Measurements from ENCODE around the gene SPINT2.
"Not testable (repeated sequence)": the region's sequence is repeated elsewhere in the genome, so short reads cannot be mapped to it uniquely, and the experiment has no call there.

The SPINT2 gene, protein sequence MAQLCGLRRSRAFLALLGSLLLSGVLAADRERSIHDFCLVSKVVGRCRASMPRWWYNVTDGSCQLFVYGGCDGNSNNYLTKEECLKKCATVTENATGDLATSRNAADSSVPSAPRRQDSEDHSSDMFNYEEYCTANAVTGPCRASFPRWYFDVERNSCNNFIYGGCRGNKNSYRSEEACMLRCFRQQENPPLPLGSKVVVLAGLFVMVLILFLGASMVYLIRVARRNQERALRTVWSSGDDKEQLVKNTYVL

DNA sequence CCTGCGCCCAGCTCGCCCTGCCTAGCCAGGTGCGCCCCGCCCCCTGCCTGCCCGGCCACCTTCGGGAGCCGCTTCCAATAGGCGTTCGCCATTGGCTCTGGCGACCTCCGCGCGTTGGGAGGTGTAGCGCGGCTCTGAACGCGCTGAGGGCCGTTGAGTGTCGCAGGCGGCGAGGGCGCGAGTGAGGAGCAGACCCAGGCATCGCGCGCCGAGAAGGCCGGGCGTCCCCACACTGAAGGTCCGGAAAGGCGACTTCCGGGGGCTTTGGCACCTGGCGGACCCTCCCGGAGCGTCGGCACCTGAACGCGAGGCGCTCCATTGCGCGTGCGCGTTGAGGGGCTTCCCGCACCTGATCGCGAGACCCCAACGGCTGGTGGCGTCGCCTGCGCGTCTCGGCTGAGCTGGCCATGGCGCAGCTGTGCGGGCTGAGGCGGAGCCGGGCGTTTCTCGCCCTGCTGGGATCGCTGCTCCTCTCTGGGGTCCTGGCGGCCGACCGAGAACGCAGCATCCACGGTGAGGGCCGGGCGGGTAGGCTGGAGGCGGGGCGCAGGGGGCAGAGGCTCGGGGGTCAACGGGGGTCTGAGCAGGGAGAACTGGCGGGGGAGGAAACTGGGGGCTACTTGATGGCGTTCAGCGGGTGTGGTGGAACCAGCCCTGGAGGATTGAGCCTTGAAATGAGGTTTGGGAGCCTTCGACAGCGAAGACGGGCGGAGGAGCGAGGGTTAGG lies at the start of gene SPINT2:
SPINT2 (plus strand) TSS at position 88 of the 727 bp plus-strand sequence; CDS start at position 408, 320 bp downstream.
- Histone ChIP-seq H3K27ac (ENCODE audit: low read length) (peak within 1 kb of the TSS; percentile 71), H3K4me3 (ENCODE audit: low read depth in 1 of 2, low read length in 2 of 2) (peak within 1 kb of the TSS; percentile 51 to 73), H3K9me3 (ENCODE audit: control insufficient read depth in 1 of 2, low read length in 2 of 2) (no peaks in the 10 kb centered on the region), H3K36me3 (ENCODE audit: control insufficient read depth in 1 of 2, insufficient read depth in 2 of 2, low read length in 2 of 2) (no peaks in the 10 kb centered on the region), H3K27me3 (ENCODE audit: low read depth, low read length) (no peaks in the 10 kb centered on the region), H3K4me1 (ENCODE audit: control insufficient read depth in 1 of 2, insufficient read depth in 2 of 2, low read length in 2 of 2) (peaks cover 4 to 13% of the 10 kb centered on the region in 2 donors)

DNA sequence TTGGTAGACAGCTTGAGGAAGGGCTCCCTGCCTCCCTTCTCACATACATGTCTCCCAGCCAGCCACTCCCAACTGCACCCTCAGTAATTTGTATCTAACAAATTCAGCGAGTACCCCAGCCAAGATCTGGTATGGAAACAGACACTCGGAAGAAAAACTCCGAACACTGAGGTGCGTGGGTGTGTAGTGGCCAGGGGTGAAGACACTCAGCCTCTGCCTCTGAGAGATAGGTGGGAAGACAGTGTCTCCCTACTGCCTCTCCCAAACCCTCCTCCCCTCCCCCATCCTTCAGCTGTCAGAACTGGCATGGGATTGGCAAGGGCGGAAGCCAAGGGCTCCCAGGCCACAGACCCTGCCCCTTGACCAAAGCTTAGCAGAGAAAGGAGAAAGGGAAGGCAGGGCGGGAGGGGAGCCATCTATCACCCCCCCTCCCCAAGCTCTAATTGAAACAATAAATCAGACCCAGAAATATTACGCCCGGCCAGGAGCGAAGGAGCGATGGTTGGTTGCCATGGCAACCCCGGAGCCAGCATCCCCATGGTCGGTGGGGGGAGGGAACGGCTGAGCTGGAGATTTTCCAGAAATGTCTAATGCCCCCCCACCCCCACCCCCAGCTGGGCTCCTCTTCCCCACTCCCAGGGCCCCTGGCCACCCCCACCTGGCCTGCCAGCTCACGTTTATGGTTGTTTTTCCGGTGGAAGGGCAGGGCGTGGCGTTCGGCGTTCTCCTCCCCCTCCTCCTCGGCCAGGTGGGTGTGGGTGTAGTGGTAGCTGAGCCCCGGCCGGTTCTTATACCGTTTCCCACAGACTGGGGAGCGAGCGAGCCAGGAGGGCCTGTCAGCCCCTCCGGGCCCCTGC lies 47.4 kb upstream of the SPINT2 start:
- Histone ChIP-seq H3K4me3 (ENCODE audit: low read depth in 1 of 2, low read length in 2 of 2) (no peak overlapping the region), H3K27me3 (ENCODE audit: low read depth, low read length) (no peaks in the 10 kb centered on the region), H3K4me1 (ENCODE audit: control insufficient read depth in 1 of 2, insufficient read depth in 2 of 2, low read length in 2 of 2) (no peaks in the 10 kb centered on the region), H3K27ac (ENCODE audit: low read length) (no peak overlapping the region), H3K36me3 (ENCODE audit: control insufficient read depth in 1 of 2, insufficient read depth in 2 of 2, low read length in 2 of 2) (no peaks in the 10 kb centered on the region), H3K9me3 (ENCODE audit: control insufficient read depth in 1 of 2, low read length in 2 of 2) (no peaks in the 10 kb centered on the region)

DNA sequence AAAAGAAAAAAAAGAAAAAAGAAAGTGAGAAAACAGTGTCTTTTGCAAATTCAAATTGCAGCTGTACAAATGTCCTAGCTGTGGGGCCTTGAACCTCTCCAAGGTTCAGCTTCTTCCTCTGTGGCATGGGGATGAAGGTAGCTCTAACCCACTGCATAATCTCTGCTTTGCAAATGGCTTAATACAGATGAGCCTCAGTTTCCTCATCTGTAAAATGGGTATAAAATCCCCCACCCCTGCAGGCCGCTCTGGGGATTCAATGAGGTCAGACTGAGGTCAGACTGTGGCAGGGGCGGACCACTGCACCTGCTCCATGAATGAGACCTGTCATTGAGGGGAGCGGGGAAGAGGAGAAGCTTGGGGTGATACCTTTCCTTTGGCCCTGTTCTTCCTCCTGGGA lies 46.2 kb upstream of the SPINT2 start:
- H3K9me3 ChIP-seq (ENCODE audit: control insufficient read depth in 1 of 2, low read length in 2 of 2) = no peaks in the 10 kb centered on the region
- H3K4me3 ChIP-seq (ENCODE audit: low read depth in 1 of 2, low read length in 2 of 2) = no peak overlapping the region
- H3K4me1 ChIP-seq (ENCODE audit: control insufficient read depth in 1 of 2, insufficient read depth in 2 of 2, low read length in 2 of 2) = no peaks in the 10 kb centered on the region
- H3K27me3 ChIP-seq (ENCODE audit: low read depth, low read length) = peaks cover 7% of the 10 kb centered on the region
- H3K27ac ChIP-seq (ENCODE audit: low read length) = no peak overlapping the region
- no peaks in the 10 kb centered on the region for H3K36me3 ChIP-seq (ENCODE audit: control insufficient read depth in 1 of 2, insufficient read depth in 2 of 2, low read length in 2 of 2)

DNA sequence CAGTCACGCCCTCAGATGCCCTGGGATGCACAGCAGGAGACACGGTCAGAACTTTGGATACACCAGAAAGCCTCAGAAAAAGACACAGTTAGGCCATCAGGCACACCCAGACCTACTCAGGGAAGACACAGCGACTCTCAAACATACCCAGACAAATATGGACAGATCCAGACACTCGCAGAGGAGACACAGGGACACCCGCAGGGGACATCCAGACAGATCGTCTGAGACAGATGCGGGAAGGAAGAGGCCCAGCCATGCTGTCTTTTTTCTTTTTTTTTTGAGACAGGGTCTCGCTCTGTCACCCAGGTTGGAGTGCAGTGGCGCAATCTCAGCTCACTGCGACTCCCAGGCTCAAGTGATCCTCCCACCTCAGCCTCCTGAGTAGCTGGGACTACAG lies 45.2 kb upstream of the SPINT2 start:
- H3K27me3 ChIP-seq (ENCODE audit: low read depth, low read length) = peaks cover 15% of the 10 kb centered on the region
- peaks cover 0 to 7% of the 10 kb centered on the region in 2 donors for H3K4me1 ChIP-seq (ENCODE audit: control insufficient read depth in 1 of 2, insufficient read depth in 2 of 2, low read length in 2 of 2)

DNA sequence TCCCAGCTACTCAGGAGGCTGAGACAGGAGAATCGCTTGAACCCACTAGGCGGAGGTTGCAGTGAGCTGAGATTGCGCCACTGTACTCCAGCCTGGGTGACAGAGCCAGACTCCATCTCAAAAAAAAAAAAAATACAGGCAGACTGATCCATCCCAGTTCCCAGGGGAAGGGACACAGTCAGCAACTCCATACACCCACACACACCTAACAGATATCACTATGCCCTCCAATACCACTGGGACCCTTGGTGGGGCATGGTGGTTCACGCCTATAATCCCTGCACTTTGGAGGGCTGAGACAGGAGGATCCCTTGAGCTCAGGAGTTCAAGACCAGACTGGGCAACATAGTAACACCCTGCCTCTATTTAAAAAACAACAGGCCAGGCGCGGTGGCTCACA lies 43.0 kb upstream of the SPINT2 start:
- Histone ChIP-seq H3K9me3 (ENCODE audit: control insufficient read depth in 1 of 2, low read length in 2 of 2) (no peaks in the 10 kb centered on the region), H3K27me3 (ENCODE audit: low read depth, low read length) (peaks cover 23% of the 10 kb centered on the region), H3K4me1 (ENCODE audit: control insufficient read depth in 1 of 2, insufficient read depth in 2 of 2, low read length in 2 of 2) (peaks cover 0 to 11% of the 10 kb centered on the region in 2 donors), H3K4me3 (ENCODE audit: low read depth in 1 of 2, low read length in 2 of 2) (no peak overlapping the region), H3K36me3 (ENCODE audit: control insufficient read depth in 1 of 2, insufficient read depth in 2 of 2, low read length in 2 of 2) (no peaks in the 10 kb centered on the region), H3K27ac (ENCODE audit: low read length) (no peak overlapping the region)

More for the DNA sequence above, 45.2 kb upstream of the SPINT2 start:
- no peaks in the 10 kb centered on the region for H3K36me3 ChIP-seq (ENCODE audit: control insufficient read depth in 1 of 2, insufficient read depth in 2 of 2, low read length in 2 of 2)
- no peak overlapping the region for H3K27ac ChIP-seq (ENCODE audit: low read length)
- H3K4me3 ChIP-seq (ENCODE audit: low read depth in 1 of 2, low read length in 2 of 2) = no peak overlapping the region
- H3K9me3 ChIP-seq (ENCODE audit: control insufficient read depth in 1 of 2, low read length in 2 of 2) = no peaks in the 10 kb centered on the region

DNA sequence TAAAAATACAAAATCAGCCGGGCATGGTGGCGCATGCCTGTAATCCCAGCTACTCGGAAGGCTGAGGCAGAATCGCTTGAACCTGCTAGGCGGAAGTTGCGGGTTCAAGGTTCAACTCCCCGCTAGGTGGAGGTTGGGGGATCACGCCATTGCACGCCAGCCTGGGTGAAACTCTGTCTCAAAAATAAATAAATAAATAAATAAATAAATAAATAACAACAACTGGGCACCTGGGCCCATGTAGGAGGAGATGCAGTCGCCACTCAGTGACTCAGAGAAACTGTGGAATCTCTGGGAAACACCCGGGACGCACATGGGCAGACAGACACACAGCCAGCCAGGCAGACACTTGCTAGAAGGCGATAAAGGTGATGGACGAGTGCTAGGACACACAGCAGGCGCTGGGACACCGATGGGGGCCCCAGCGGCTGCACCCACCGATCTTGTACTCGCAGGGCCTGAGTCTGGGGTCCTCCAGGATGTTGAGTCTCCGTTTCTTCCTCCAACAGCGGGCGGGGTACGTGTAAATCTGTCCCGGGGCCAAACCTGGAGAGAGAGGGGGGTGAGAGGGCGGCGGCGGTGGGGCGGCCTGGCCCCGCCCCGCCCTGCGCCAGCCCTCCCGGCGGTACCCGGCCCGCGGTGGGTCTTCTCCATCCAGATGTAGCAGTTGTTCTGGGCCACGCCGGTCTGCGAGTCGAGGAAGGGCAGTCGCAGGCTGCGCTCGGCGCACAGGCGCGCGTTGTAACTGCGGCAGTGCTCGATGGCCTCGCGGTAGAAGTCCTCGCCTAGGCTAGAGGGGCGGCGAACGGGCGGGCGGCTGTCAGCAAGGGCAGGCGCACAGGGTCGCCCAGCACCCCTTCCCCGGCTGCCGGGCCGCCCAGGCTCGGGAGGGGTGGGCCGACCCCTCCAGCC lies 42.2 kb upstream of the SPINT2 start:
- Histone ChIP-seq H3K27me3 (ENCODE audit: low read depth, low read length) (peaks cover 29% of the 10 kb centered on the region), H3K4me3 (ENCODE audit: low read depth in 1 of 2, low read length in 2 of 2) (no peak overlapping the region)

DNA sequence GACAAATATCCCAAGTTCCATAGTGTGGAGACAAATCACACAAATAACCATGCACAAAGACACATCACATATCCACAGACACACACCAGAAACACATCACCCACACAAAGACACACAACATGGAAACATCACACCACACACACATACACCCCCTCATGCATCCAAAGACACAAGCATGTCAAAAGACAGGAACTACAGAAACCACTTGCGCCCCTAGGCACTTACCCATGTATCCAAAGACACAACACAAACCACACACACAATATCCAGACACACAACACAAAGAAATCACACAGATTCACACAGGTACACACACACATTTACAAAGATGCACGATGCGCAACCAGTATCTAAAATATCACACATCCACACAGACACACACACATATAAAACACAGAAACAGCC lies 41.3 kb upstream of the SPINT2 start:
- Histone ChIP-seq H3K9me3 (ENCODE audit: control insufficient read depth in 1 of 2, low read length in 2 of 2) (no peaks in the 10 kb centered on the region), H3K27me3 (ENCODE audit: low read depth, low read length) (peaks cover 38% of the 10 kb centered on the region), H3K36me3 (ENCODE audit: control insufficient read depth in 1 of 2, insufficient read depth in 2 of 2, low read length in 2 of 2) (no peaks in the 10 kb centered on the region), H3K27ac (ENCODE audit: low read length) (no peak overlapping the region), H3K4me1 (ENCODE audit: control insufficient read depth in 1 of 2, insufficient read depth in 2 of 2, low read length in 2 of 2) (peaks cover 0 to 11% of the 10 kb centered on the region in 2 donors), H3K4me3 (ENCODE audit: low read depth in 1 of 2, low read length in 2 of 2) (no peak overlapping the region)

More for the DNA sequence above, 42.2 kb upstream of the SPINT2 start:
- Histone ChIP-seq H3K9me3 (ENCODE audit: control insufficient read depth in 1 of 2, low read length in 2 of 2) (no peaks in the 10 kb centered on the region), H3K27ac (ENCODE audit: low read length) (no peak overlapping the region), H3K36me3 (ENCODE audit: control insufficient read depth in 1 of 2, insufficient read depth in 2 of 2, low read length in 2 of 2) (no peaks in the 10 kb centered on the region), H3K4me1 (ENCODE audit: control insufficient read depth in 1 of 2, insufficient read depth in 2 of 2, low read length in 2 of 2) (peaks cover 0 to 11% of the 10 kb centered on the region in 2 donors)

DNA sequence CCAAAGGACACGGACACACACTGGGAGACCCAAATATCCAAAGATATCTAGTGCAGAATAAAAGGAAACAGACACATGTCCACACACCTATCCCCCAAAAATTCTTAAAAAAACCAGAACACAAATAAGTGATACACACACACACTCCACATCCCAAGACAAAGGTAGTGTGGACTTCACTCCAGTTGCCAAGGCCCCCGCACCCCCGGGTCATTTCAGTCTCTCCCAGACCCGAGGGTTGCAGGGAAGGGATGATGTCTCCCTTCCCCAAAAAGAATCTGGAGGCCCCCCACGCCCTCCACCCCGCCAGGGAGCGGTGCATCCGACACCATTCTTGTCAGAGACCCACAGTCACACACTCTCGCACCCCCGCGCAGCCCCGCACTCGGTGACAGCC lies 40.8 kb upstream of the SPINT2 start:
- Histone ChIP-seq H3K27ac (ENCODE audit: low read length) (no peak overlapping the region), H3K36me3 (ENCODE audit: control insufficient read depth in 1 of 2, insufficient read depth in 2 of 2, low read length in 2 of 2) (no peaks in the 10 kb centered on the region), H3K4me1 (ENCODE audit: control insufficient read depth in 1 of 2, insufficient read depth in 2 of 2, low read length in 2 of 2) (peaks cover 0 to 13% of the 10 kb centered on the region in 2 donors), H3K4me3 (ENCODE audit: low read depth in 1 of 2, low read length in 2 of 2) (peak overlapping the region in 1 of 2 donors; percentile 65), H3K27me3 (ENCODE audit: low read depth, low read length) (peaks cover 39% of the 10 kb centered on the region), H3K9me3 (ENCODE audit: control insufficient read depth in 1 of 2, low read length in 2 of 2) (no peaks in the 10 kb centered on the region)

DNA sequence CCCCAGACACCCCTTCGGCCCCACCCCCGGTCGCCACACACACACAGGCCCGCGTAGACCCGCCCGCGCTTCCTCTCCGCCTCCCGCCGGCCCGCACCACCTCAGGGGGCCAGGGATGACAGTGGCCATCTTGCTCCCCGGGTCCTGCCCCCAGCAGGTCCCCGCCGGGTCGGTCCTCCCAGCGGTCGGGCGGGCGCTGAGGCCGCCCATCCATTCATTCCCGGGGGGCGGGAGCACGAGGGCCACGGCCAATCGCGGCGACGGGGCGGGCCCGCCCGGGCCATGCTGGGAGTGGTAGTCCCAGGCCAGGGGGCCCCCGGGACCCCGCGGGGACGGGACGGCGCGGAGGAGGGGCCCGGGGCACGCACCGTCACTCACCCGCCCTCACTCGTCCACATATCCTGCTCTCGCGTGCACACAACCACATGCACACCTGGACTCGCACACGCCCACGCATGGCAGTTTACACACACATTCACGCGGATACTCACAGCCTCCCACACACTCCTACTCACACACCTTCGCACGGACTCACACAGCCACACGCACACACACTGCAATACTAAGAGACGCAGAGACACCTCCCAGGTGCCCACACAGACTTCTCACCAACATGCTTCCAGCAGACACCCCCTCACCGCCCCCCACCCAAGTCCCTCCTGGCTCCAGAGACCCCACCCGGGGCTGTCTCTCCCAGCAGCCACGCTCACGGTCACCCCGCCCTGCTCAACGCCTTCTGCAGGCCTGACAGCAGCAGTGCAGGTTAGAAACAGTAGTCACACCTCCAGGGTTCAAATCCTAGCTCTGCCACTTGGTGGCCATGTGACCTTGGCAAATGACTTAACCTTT lies 40.1 kb upstream of the SPINT2 start, which contains the start of gene DPF1:
DPF1 (minus strand) TSS at position 209 of the 849 bp plus-strand sequence; CDS start at position 129, 80 bp downstream.
- peak within 1 kb of the TSS in 1 of 2 donors; percentile 65 for H3K4me3 ChIP-seq (ENCODE audit: low read depth in 1 of 2, low read length in 2 of 2)
- H3K9me3 ChIP-seq (ENCODE audit: control insufficient read depth in 1 of 2, low read length in 2 of 2) = no peaks in the 10 kb centered on the region
- peaks cover 0 to 19% of the 10 kb centered on the region in 2 donors for H3K4me1 ChIP-seq (ENCODE audit: control insufficient read depth in 1 of 2, insufficient read depth in 2 of 2, low read length in 2 of 2)
- no peak within 1 kb of the TSS for H3K27ac ChIP-seq (ENCODE audit: low read length)
- H3K36me3 ChIP-seq (ENCODE audit: control insufficient read depth in 1 of 2, insufficient read depth in 2 of 2, low read length in 2 of 2) = no peaks in the 10 kb centered on the region
- peaks cover 44% of the 10 kb centered on the region for H3K27me3 ChIP-seq (ENCODE audit: low read depth, low read length)

DNA sequence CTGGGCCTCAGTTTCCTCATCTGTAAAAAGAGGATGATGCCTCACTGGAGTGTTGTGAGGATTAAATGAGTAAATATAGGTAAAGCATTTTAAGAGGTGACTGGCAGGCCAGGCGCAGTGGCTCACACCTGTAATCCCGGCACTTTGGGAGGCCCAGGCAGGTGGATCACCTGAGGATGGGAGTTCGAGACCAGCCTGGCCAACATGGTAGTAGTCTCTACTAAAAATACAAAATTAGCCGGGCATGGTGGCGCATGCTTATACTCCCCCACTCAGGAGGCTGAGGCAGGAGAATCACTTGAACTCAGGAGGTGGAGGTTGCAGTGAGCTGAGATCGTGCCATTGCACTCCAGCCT lies 39.5 kb upstream of the SPINT2 start:
- peaks cover 44% of the 10 kb centered on the region for H3K27me3 ChIP-seq (ENCODE audit: low read depth, low read length)
- peaks cover 0 to 21% of the 10 kb centered on the region in 2 donors for H3K4me1 ChIP-seq (ENCODE audit: control insufficient read depth in 1 of 2, insufficient read depth in 2 of 2, low read length in 2 of 2)
- not testable (repeated sequence) for H3K27ac ChIP-seq (ENCODE audit: low read length); H3K9me3 ChIP-seq (ENCODE audit: control insufficient read depth in 1 of 2, low read length in 2 of 2); H3K4me3 ChIP-seq (ENCODE audit: low read depth in 1 of 2, low read length in 2 of 2); H3K36me3 ChIP-seq (ENCODE audit: control insufficient read depth in 1 of 2, insufficient read depth in 2 of 2, low read length in 2 of 2)

Measured in muscle layer of duodenum (tissue), 2 donors.